ENCODE data around the gene GNG14. TPM values are rescaled to one million over a fixed set of nuclear protein-coding genes. Genes with fewer than 3 reads are reported as not detected.

Gene GNG14
- total and polyA plus RNA-seq, 11 donors, result not detected

- intact Hi-C loops (cut with DNase I), result loop anchor here in 1 of 10 donors (5.0 kb wide), 1 partner anchor 102 kb away; no protein-coding TSS in a partner anchor
- H3K36me3 ChIP-seq, result peaks cover 0 to 59% (median 44%) of the 10 kb centered on the region in 9 donors
Observed at GRCh38 chr19:12664406-12665280, 23.2 kb upstream of the GNG14 start.

GRCh38 chr19:12665281-12665573, 22.6 kb upstream of the GNG14 start:
- Histone ChIP-seq H3K4me3 (peak overlapping the region in 7 of 12 donors; percentile 72 to 97 (median 93)), H3K27ac (peak overlapping the region in 1 of 12 donors; percentile 90), H3K9me3 (no peaks in the 10 kb centered on the region), H3K4me1 (peaks cover 6 to 45% (median 33%) of the 10 kb centered on the region in 12 donors), H3K36me3 (peaks cover 0 to 53% (median 38%) of the 10 kb centered on the region in 9 donors), H3K27me3 (no peaks in the 10 kb centered on the region)
- ATAC-seq (peak in 2 of 4 donors; percentile 12 to 21), DNase-seq (peak; percentile 52 to 78 (median 65))
- TF ChIP-seq POLR2A (IDR thresholded peaks at IDR 0.05) (no peak), CTCF (IDR thresholded peaks at IDR 0.05) (no peak)
- intact Hi-C loops (cut with DNase I), result loop anchor here in 1 of 10 donors (5.0 kb wide), 1 partner anchor 103 kb away; no protein-coding TSS in a partner anchor
- WGBS, 4 donors, result 74 to 92% (median 85%) methylated on average over 10 of the region's 10 CpGs

More at GRCh38 chr19:12664406-12665280, 23.2 kb upstream of the GNG14 start:
- no peaks in the 10 kb centered on the region for H3K27me3 ChIP-seq
- no peaks in the 10 kb centered on the region for H3K9me3 ChIP-seq
- 82 to 90% (median 87%) methylated on average over 26 to 29 of the region's 29 CpGs for WGBS, 4 donors
- DNase-seq (no peak), ATAC-seq (no peak)
- H3K4me3 ChIP-seq, result peak overlapping the region in 2 of 12 donors; percentile 74 to 96
- H3K4me1 ChIP-seq, result peaks cover 4 to 41% (median 28%) of the 10 kb centered on the region in 12 donors
- TF ChIP-seq POLR2A (IDR thresholded peaks at IDR 0.05), result no peak
- no peak for TF ChIP-seq CTCF (IDR thresholded peaks at IDR 0.05)
- H3K27ac ChIP-seq, result peak overlapping the region in 1 of 12 donors; percentile 90

DNA sequence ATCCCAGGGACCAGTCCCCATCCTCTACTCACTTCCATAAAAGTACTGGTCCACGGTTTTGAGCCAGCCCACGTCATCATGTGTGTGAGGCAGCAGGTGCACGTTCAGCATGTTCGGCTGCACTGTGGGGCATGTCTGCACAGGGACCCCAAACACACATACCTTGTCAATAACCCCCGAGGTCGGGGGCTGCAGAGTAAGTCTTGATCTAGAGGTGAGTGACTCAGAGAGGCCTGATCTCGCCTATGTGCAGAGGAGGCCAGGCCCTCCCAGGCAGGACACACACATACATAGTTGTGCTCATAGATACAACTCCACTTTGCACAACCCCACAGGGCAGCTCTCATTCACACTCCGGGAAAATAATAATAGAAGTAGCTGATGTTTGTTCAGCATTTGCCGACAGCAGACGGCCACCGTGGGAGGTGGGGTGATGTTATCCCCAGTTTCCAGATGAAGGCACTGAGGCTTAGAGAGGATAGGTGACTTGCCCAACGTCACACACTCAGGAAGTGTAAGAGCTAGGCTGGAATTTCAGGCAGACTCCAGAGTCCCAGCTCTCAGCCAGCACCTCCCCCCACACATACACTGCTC, 22.0 kb upstream of the GNG14 start:
- peaks cover 9 to 50% (median 38%) of the 10 kb centered on the region in 12 donors for H3K4me1 ChIP-seq
- 48 to 62% (median 60%) methylated on average over 8 to 12 of the region's 12 CpGs for WGBS, 4 donors
- peak overlapping the region in 6 of 12 donors; percentile 45 to 90 (median 84) for H3K27ac ChIP-seq
- intact Hi-C loops (cut with DNase I), result loop anchor here in 1 of 10 donors (5.0 kb wide), 1 partner anchor 103 kb away; no protein-coding TSS in a partner anchor
- no peak for ATAC-seq
- peak overlapping the region; percentile 55 to 97 (median 88) for H3K4me3 ChIP-seq
- peaks cover 0 to 48% (median 32%) of the 10 kb centered on the region in 9 donors for H3K36me3 ChIP-seq
- TF ChIP-seq POLR2A (IDR thresholded peaks at IDR 0.05), result no peak
- TF ChIP-seq CTCF (IDR thresholded peaks at IDR 0.05), result no peak
- H3K9me3 ChIP-seq, result no peaks in the 10 kb centered on the region
- H3K27me3 ChIP-seq, result no peaks in the 10 kb centered on the region
- no peak for DNase-seq
